ENCODE results near the gene PAX6. TPM values are rescaled to one million over a fixed set of nuclear protein-coding genes. Genes with fewer than 3 reads are reported as not detected.

PAX6 gene
- polyA plus RNA-seq, 1 experiment, result not detected

- CTCF ChIA-PET, result interaction anchor here (0.8 kb wide), 1 partner anchor 32 kb away, joined by 3 read pairs; no protein-coding TSS in a partner anchor
- no peak for TF ChIP-seq CTCF (IDR thresholded peaks at IDR 0.05; ENCODE audit: insufficient read depth, low read depth, low read length)
- Histone ChIP-seq H3K27me3 (ENCODE audit: control insufficient read depth, insufficient read depth, low read length) (peaks cover 80% of the 10 kb centered on the region), H3K36me3 (ENCODE audit: control insufficient read depth, insufficient read depth, low read length) (no peaks in the 10 kb centered on the region), H3K4me3 (ENCODE audit: low read depth, low read length) (no peak overlapping the region)
- no peak for DNase-seq (ENCODE audit: low read depth)
- POLR2A ChIA-PET, result no interaction called here
Measured at GRCh38 chr11:31818874-31819331, 7.8 kb upstream of the PAX6 start.

GRCh38 chr11:31818425-31818755, 7.3 kb upstream of the PAX6 start:
- CTCF ChIA-PET, result interaction anchor here (0.8 kb wide), 1 partner anchor 32 kb away, joined by 3 read pairs; no protein-coding TSS in a partner anchor
- TF ChIP-seq CTCF (IDR thresholded peaks at IDR 0.05; ENCODE audit: insufficient read depth, low read depth, low read length), result no peak
- Histone ChIP-seq H3K36me3 (ENCODE audit: control insufficient read depth, insufficient read depth, low read length) (no peaks in the 10 kb centered on the region), H3K4me3 (ENCODE audit: low read depth, low read length) (no peak overlapping the region), H3K27me3 (ENCODE audit: control insufficient read depth, insufficient read depth, low read length) (peaks cover 78% of the 10 kb centered on the region)
- DNase-seq (ENCODE audit: low read depth), result no peak
- POLR2A ChIA-PET, result no interaction called here

GRCh38 chr11:31817621-31818424, 6.7 kb upstream of the PAX6 start:
- Histone ChIP-seq H3K36me3 (ENCODE audit: control insufficient read depth, insufficient read depth, low read length) (no peaks in the 10 kb centered on the region), H3K27me3 (ENCODE audit: control insufficient read depth, insufficient read depth, low read length) (peaks cover 77% of the 10 kb centered on the region), H3K4me3 (ENCODE audit: low read depth, low read length) (no peak overlapping the region)
- no peak for DNase-seq (ENCODE audit: low read depth)
- ChIA-PET POLR2A (no interaction called here), CTCF (interaction anchor here (0.8 kb wide), 1 partner anchor 31 kb away, joined by 3 read pairs; no protein-coding TSS in a partner anchor)
- TF ChIP-seq CTCF (IDR thresholded peaks at IDR 0.05; ENCODE audit: insufficient read depth, low read depth, low read length), result no peak

GRCh38 chr11:31817054-31817620, 6.0 kb upstream of the PAX6 start:
- ChIA-PET CTCF (no interaction called here), POLR2A (no interaction called here)
- H3K27me3 ChIP-seq (ENCODE audit: control insufficient read depth, insufficient read depth, low read length), result peaks cover 80% of the 10 kb centered on the region
- no peak overlapping the region for H3K4me3 ChIP-seq (ENCODE audit: low read depth, low read length)
- no peaks in the 10 kb centered on the region for H3K36me3 ChIP-seq (ENCODE audit: control insufficient read depth, insufficient read depth, low read length)
- DNase-seq (ENCODE audit: low read depth), result no peak
- TF ChIP-seq CTCF (IDR thresholded peaks at IDR 0.05; ENCODE audit: insufficient read depth, low read depth, low read length), result no peak

GRCh38 chr11:31816468-31817053, 5.4 kb upstream of the PAX6 start:
- no peak for DNase-seq (ENCODE audit: low read depth)
- no peak for TF ChIP-seq CTCF (IDR thresholded peaks at IDR 0.05; ENCODE audit: insufficient read depth, low read depth, low read length)
- Histone ChIP-seq H3K4me3 (ENCODE audit: low read depth, low read length) (no peak overlapping the region), H3K27me3 (ENCODE audit: control insufficient read depth, insufficient read depth, low read length) (peaks cover 82% of the 10 kb centered on the region), H3K36me3 (ENCODE audit: control insufficient read depth, insufficient read depth, low read length) (no peaks in the 10 kb centered on the region)
- ChIA-PET CTCF (no interaction called here), POLR2A (no interaction called here)

Data from BJ (cell line).